Measurements from ENCODE around the gene JAM3.

JAM3 gene

GRCh38 chr11:134164490-134165370, 95.9 kb downstream of the JAM3 start:
- H3K4me3 ChIP-seq (ENCODE audit: low read depth, low read length): no peak overlapping the region
- no peak for TF ChIP-seq CTCF (IDR thresholded peaks at IDR 0.05; ENCODE audit: low read depth, low read length, missing control alignments)
- no peak for DNase-seq (ENCODE audit: low read depth)

GRCh38 chr11:134170177-134170918, 101.5 kb downstream of the JAM3 start:
- H3K4me3 ChIP-seq (ENCODE audit: low read depth, low read length): no peak overlapping the region
- DNase-seq (ENCODE audit: low read depth): no peak
- TF ChIP-seq CTCF (IDR thresholded peaks at IDR 0.05; ENCODE audit: low read depth, low read length, missing control alignments): no peak

- no peak overlapping the region for H3K4me3 ChIP-seq (ENCODE audit: low read depth, low read length)
- no peak for DNase-seq (ENCODE audit: low read depth)
- no peak for TF ChIP-seq CTCF (IDR thresholded peaks at IDR 0.05; ENCODE audit: low read depth, low read length, missing control alignments)
Measured at GRCh38 chr11:134170919-134171281, 102.0 kb downstream of the JAM3 start.

GRCh38 chr11:134171951-134172350, 103.1 kb downstream of the JAM3 start:
- TF ChIP-seq CTCF (IDR thresholded peaks at IDR 0.05; ENCODE audit: low read depth, low read length, missing control alignments): no peak
- H3K4me3 ChIP-seq (ENCODE audit: low read depth, low read length): no peak overlapping the region
- no peak for DNase-seq (ENCODE audit: low read depth)

- no peak overlapping the region for H3K4me3 ChIP-seq (ENCODE audit: low read depth, low read length)
- TF ChIP-seq CTCF (IDR thresholded peaks at IDR 0.05; ENCODE audit: low read depth, low read length, missing control alignments): no peak
- DNase-seq (ENCODE audit: low read depth): no peak
Measured at GRCh38 chr11:134173296-134173695, 104.4 kb downstream of the JAM3 start.

- no peak overlapping the region for H3K4me3 ChIP-seq (ENCODE audit: low read depth, low read length)
- DNase-seq (ENCODE audit: low read depth): no peak
- no peak for TF ChIP-seq CTCF (IDR thresholded peaks at IDR 0.05; ENCODE audit: low read depth, low read length, missing control alignments)
Measured at GRCh38 chr11:134176284-134176683, 107.4 kb downstream of the JAM3 start.
